Adrenal gland (tissue), 12 donors: ENCODE results near the gene ANKDD1A. TPM values are rescaled to one million over a fixed set of nuclear protein-coding genes. Genes with fewer than 3 reads are reported as not detected.

ENCODE experiments used
- DNase-seq, 7 donors: peaks; one replicate each; pipeline ENCODE4 v3.0.0-alpha.2; 2019 to 2020
- H3K27ac ChIP-seq, 5 donors: fragments of 200-600 bp; sonication (generic) in 4 of 5; 1 replicate in 3 of 5; 2 replicates in 2 of 5; pipeline versions ENCODE4 v1.5.1 to v1.8.0; 2016 to 2020; ENCODE audit warnings: mild to moderate bottlenecking in 1 of 5
- H3K27me3 ChIP-seq: fragments of 200-600 bp; 2 replicates; pipeline ENCODE4 v1.8.0; 2021
- H3K36me3 ChIP-seq, 2 donors: fragments of 200-600 bp; replicated peaks in 1 of 2; 1 replicate in 1 of 2; 2 replicates in 1 of 2; pipeline versions ENCODE4 v1.5.1 to v1.8.0; 2018 to 2022
- H3K4me1 ChIP-seq, 2 donors: fragments of 200-600 bp; replicated peaks in 1 of 2; 1 replicate in 1 of 2; 2 replicates in 1 of 2; pipeline versions ENCODE4 v1.5.1 to v1.8.0; 2018 to 2021
- H3K4me3 ChIP-seq, 4 donors: fragments of 200-600 bp; sonication (generic) in 3 of 4; one replicate each; pipeline ENCODE4 v1.5.1; 2016 to 2018
- H3K9me3 ChIP-seq, 3 donors: fragments of 200-600 bp; sonication (generic) in 1 of 3; replicated peaks in 1 of 3; 1 replicate in 2 of 3; 2 replicates in 1 of 3; pipeline versions ENCODE4 v1.5.1 to v1.8.0; 2016 to 2021
- CTCF ChIP-seq, 6 experiments: fragments of 450-650 bp in 4 of 6; fragments of 200-600 bp in 2 of 6; sonication (generic) in 1 of 6; IDR thresholded peaks; 1 replicate in 5 of 6; 2 replicates in 1 of 6; pipeline versions ENCODE4 v1.5.1 to v1.8.0; 2016 to 2021; ENCODE audit warnings: antibody characterized with exemption in 6 of 6, mild to moderate bottlenecking in 2 of 6, moderate library complexity in 1 of 6
- POLR2A ChIP-seq, 2 donors: fragments of 450-650 bp; IDR thresholded peaks; one replicate each; pipeline ENCODE4 v1.6.1; 2017; ENCODE audit warnings: antibody characterized with exemption in 2 of 2, mild to moderate bottlenecking in 2 of 2, moderate library complexity in 1 of 2
- WGBS, 4 donors: extraction: QIAGEN DNeasy Blood & Tissue Kit in 2 of 4; methylation state at CpG; one replicate each; pipeline versions ENCODE4 v1.1.5 to v1.1.7; 2013 to 2017; 5-methylcytosine and 5-hydroxymethylcytosine counted together
- intact Hi-C, 2 donors: fragments of 100-400 bp; cut with DNase I; formaldehyde crosslinking; loops; one replicate each; pipeline versions ENCODE4 v1.14.1 to v1.15.0; 2022 to 2023
- polyA plus RNA-seq, 3 donors: library from polyadenylated mRNA; stranded (reverse); fragments of 200-250 nt in 2 of 3; fragments of 350-450 nt in 1 of 3; fragmentation: Illumina TruSeq in 1 of 3; extraction: RNeasy Lipid Tissue Mini Kit (QIAGEN cat#74804) in 1 of 3; gene quantifications; one replicate each; pipeline ENCODE4 v1.2.3, GENCODE V29; 2013 to 2014
- total RNA-seq, 9 donors: library from RNA; depleted of rRNA in 4 of 9; stranded (reverse); fragments of >200 nt in 4 of 9; fragments of 120-200 nt in 1 of 9; fragmentation: NEBNext Ultra II Directional in 1 of 9; extraction: Animal tissue kit (Norgen Biotek cat#: 25700) in 1 of 9; gene quantifications; one replicate each; pipeline versions ENCODE4 v1.1.0 to v1.2.4, GENCODE V29; 2013 to 2023
- donor health status: healthy with polysubstance abuse.
- donor health status: Bipolar disorder and iron deficiency.
- donor health status: DM: yes; HTN: yes; CAD: no.
- donor health status: DM: no; HTN: no; CAD: no.
- donor health status: DM: no; HTN: no; CAD: no.
- donor health status: DM: yes; HTN: yes; CAD: no.

The ANKDD1A gene
- total and polyA plus RNA-seq, 12 donors = 7.0 to 41.7 (median 28.4) TPM

DNA sequence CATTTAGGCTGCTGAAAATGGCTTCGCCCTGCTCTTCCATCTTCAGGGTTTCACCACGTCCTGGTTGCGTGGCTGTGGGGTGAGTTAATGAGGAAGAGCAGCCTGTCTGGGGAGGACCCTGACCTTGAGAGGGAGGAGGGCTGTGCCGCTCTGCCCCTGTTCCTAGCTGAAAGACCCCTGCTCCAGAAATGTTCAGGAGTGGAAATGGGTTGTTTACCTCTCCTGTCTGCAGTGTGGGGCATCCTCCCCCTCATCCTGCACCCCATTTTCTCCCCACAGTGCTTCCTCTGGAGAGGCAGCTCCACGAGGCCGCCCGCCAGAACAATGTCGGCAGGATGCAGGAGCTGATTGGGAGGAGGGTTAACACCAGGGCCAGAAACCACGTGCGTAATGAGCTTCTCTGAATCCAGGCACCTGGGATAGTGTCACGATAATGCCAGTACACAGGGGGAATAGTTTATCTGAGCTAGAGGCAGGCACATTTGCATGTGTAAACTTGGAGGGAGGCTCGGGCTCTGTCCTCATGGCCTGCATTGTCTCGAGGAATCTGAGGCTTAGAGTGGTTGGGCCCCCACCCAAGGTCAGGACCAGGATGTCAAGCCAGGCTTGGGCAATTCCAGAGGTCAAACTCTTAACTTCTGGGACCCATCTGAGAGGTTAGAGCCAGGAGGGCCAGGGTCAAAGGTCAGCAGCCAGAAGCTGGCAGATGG is 4.0 kb downstream of the ANKDD1A start:
- H3K27me3 ChIP-seq = no peaks in the 10 kb centered on the region
- peaks cover 0 to 21% of the 10 kb centered on the region in 2 donors for H3K4me1 ChIP-seq
- TF ChIP-seq POLR2A (IDR thresholded peaks at IDR 0.05) (no peak), CTCF (IDR thresholded peaks at IDR 0.05) (no peak)
- intact Hi-C loops = loop anchor here in 1 of 2 donors (10.0 kb wide), 1 partner anchor 181 kb away; no protein-coding TSS in a partner anchor
- WGBS, 4 donors = 56 to 72% (median 59%) methylated on average over 11 to 13 of the region's 13 CpGs
- H3K4me3 ChIP-seq = no peak overlapping the region
- H3K9me3 ChIP-seq = no peaks in the 10 kb centered on the region
- no peaks in the 10 kb centered on the region for H3K36me3 ChIP-seq
- peak overlapping the region in 1 of 5 donors; percentile 12 for H3K27ac ChIP-seq
- no peak for DNase-seq

DNA sequence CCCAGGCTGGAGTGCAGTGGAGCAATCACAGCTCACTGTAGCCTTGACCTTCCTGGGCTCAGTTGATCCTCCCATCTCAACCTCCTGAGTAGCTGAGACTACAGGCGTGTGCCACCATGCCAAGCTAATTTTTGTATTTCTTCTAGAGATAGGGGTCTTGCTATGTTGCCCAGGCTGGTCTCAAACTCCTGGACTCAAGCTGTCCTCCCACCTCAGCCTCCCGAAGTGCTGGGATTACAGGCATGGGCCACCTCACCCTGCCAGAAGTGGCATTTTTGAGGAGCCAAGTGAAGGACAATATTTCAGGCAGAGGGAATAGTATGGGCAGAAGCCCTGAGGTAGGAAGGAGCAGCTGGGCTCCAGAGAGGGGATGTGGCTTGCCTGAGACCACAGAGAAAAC is 4.7 kb downstream of the ANKDD1A start:
- Histone ChIP-seq H3K27ac (peak overlapping the region in 1 of 5 donors; percentile 26), H3K9me3 (no peaks in the 10 kb centered on the region), H3K36me3 (no peaks in the 10 kb centered on the region), H3K4me3 (no peak overlapping the region), H3K27me3 (no peaks in the 10 kb centered on the region), H3K4me1 (peaks cover 0 to 21% of the 10 kb centered on the region in 2 donors)
- DNase-seq = no peak
- WGBS, 4 donors = 78 to 84% (median 81%) methylated on average over 2 of the region's 2 CpGs
- TF ChIP-seq CTCF (IDR thresholded peaks at IDR 0.05) (no peak), POLR2A (IDR thresholded peaks at IDR 0.05) (no peak)
- intact Hi-C loops = loop anchor here in 1 of 2 donors (10.0 kb wide), 1 partner anchor 182 kb away; no protein-coding TSS in a partner anchor

- Histone ChIP-seq H3K4me3 (no peak overlapping the region), H3K27me3 (no peaks in the 10 kb centered on the region), H3K4me1 (peaks cover 0 to 21% of the 10 kb centered on the region in 2 donors), H3K9me3 (no peaks in the 10 kb centered on the region), H3K27ac (no peak overlapping the region), H3K36me3 (no peaks in the 10 kb centered on the region)
- WGBS, 4 donors = 80 to 95% (median 88%) methylated on average over 1 to 9 of the region's 9 CpGs
- TF ChIP-seq POLR2A (IDR thresholded peaks at IDR 0.05) (no peak), CTCF (IDR thresholded peaks at IDR 0.05) (no peak)
- intact Hi-C loops = loop anchor here in 1 of 2 donors (10.0 kb wide), 1 partner anchor 182 kb away; no protein-coding TSS in a partner anchor
- DNase-seq = no peak
These were observed 5.5 kb downstream of the ANKDD1A start for GRCh38 chr15:64917211-64917610.

GRCh38 chr15:64919721-64920120 is 8.0 kb downstream of the ANKDD1A start:
- Histone ChIP-seq H3K27me3 (no peaks in the 10 kb centered on the region), H3K4me1 (peaks cover 0 to 13% of the 10 kb centered on the region in 2 donors), H3K27ac (no peak overlapping the region), H3K36me3 (no peaks in the 10 kb centered on the region), H3K9me3 (no peaks in the 10 kb centered on the region), H3K4me3 (no peak overlapping the region)
- TF ChIP-seq CTCF (IDR thresholded peaks at IDR 0.05) = no peak
- TF ChIP-seq POLR2A (IDR thresholded peaks at IDR 0.05) = no peak
- no peak for DNase-seq
- intact Hi-C loops = loop anchor here in 1 of 2 donors (10.0 kb wide), 1 partner anchor 185 kb away; no protein-coding TSS in a partner anchor
- WGBS, 4 donors = 86 to 98% (median 92%) methylated on average over 4 of the region's 4 CpGs
